HG03439 (cell line): ENCODE results near the gene EIF3J.
"Not testable (repeated sequence)": the region's sequence is repeated elsewhere in the genome, so short reads cannot be mapped to it uniquely, and the experiment has no call there.

Source experiments
- ATAC-seq: cut with Tn5 transposase; IDR thresholded peaks from one replicate; pipeline ENCODE4 v1.9.1; 2021; ENCODE audit warnings: mild to moderate bottlenecking, moderate library complexity; ENCODE audit not compliant: unreplicated experiment

Gene EIF3J, protein sequence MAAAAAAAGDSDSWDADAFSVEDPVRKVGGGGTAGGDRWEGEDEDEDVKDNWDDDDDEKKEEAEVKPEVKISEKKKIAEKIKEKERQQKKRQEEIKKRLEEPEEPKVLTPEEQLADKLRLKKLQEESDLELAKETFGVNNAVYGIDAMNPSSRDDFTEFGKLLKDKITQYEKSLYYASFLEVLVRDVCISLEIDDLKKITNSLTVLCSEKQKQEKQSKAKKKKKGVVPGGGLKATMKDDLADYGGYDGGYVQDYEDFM

GRCh38 chr15:44536962-44537734 lies at the start of gene EIF3J:
EIF3J (plus strand) TSS chr15:44537147; CDS start chr15:44537195, 48 bp downstream.
- ATAC-seq: peak; percentile 83

- no peak for ATAC-seq
Measured at GRCh38 chr15:44489464-44489863, 47.5 kb upstream of the EIF3J start.

DNA sequence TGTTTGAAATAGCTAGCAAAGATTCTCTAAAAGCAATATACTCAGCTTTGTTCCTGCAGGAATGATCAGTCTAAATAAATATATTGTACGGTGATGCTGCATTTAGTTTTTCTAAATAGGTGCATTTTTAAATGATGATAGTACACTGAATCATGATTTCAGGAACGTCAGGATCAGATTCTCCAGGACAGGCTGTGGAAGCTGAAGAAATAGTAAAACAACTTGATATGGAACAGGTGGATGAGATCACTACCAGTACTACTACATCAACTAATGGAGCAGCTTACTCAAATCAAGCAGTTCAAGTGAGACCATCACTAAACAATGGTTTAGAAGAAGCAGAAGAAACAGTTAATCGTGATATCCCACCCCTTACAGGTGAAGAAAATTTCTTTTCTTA lies 46.3 kb upstream of the EIF3J start:
- no peak for ATAC-seq

DNA sequence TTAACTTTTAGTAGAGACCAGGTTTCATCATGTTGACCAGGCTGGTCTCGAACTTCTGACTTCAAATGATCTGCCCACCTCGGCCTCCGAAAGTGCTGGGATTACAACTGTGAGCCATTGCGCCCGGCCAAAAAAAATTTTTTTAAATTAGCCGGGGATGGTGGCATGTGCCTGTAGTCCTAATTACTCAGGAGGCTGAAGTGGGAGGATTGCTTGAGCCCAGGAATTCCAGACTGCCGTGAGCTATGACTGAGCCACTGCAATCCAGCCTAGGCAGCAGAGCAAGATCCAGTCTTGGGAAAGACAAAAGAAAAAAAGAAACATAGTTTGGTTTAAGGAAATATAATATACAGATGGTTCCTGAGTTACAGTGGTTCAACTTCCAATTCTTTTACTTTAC lies 44.9 kb upstream of the EIF3J start:
- no peak for ATAC-seq

DNA sequence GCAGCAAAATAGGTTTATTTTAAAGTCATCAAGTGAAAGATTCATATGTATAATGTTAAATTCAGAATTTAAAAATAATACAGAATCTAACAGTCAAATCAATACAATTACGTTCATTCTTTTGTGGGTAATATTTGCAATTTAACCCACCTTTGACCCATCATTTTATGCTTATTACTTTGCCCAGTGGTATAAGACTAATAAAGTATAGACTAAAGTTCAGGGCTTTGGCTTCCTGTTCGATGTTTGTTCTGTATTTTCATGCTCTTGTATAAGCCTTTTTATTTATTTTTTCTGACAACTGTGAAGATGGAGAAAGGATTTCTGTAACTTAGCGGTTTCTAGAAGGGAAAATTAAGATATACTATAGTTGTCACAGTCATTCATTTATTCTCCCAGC lies 44.3 kb upstream of the EIF3J start:
- ATAC-seq: no peak

DNA sequence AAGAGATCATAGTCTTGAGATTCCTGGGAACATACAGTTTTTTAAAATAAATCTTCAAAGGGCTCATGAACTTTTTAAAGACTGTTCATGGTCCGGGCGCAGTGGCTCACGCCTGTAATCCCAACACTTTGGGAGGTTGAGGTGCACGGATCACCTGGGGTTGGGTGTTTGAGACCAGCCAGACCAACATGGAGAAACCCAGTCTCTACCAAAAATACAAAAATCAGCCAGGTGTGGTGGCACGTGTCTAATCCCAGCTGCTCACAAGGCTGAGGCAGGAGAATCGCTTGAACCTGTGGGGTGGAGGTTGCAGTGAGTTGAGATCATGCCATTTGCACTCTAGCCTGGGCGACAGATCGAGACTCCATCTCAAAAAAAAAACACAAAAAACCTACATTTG lies 41.4 kb upstream of the EIF3J start:
- ATAC-seq: no peak

GRCh38 chr15:44500555-44500954 lies 36.4 kb upstream of the EIF3J start:
- ATAC-seq: no peak

- no peak for ATAC-seq
Measured at GRCh38 chr15:44501768-44502366, 35.1 kb upstream of the EIF3J start.

- ATAC-seq: no peak
Measured at GRCh38 chr15:44516436-44516835, 20.5 kb upstream of the EIF3J start.

GRCh38 chr15:44519537-44519936 lies 17.4 kb upstream of the EIF3J start:
- ATAC-seq: no peak

DNA sequence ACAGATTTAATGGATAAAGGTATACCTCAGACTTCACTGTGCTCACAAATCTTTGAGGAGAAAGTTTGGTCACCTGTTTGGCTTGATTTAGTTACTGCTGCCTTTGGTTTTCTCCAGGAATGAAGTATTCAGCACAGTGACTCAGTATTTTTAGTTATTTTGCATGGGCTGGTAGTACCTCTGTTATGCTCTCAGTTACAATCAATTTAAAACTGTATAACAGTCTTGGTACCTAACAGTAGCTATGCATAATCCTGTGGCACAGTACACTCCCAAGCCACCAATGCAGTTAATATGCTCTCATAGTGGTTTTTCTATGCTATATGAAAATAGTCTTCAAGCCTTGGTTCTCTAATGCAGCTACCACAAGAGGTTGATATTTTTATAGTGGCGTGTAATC lies 11.9 kb upstream of the EIF3J start:
- ATAC-seq: no peak

GRCh38 chr15:44527241-44527640 lies 9.7 kb upstream of the EIF3J start:
- no peak for ATAC-seq

DNA sequence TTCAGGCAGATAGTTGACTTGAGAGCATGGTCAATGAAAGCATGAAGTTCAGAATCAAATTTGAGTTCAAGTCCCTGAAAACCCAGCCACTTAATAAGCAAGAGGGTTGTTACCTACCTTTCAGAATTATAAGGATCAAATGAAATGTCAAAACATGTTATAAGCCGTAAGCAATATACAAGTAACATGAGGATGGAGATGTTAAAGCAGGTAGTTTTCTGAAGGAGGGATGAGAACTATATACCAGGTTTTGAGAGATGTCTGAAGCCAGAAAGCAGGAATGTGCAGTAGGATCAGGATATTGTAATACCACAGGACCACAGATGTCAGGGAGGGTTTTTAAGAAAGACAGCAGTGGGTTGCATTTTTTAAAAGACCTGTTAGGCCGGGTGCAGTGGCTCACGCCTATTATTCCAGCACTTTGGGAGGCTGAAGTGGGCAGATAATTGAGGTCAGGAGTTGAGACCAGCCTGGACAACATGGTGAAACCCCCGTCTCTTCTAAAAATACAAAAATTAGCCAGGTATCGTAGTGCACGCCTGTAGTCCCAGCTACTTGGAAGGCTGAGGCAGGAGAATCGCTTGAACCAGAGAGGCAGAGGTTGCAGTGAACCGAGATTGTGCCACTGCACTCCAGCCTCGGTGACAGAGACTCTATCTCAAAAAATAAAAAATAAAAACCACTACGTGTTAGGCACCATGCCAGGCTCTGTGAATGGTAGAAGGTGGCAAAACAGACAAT lies 6.9 kb upstream of the EIF3J start:
- ATAC-seq: no peak

GRCh38 chr15:44530653-44531052 lies 6.3 kb upstream of the EIF3J start:
- ATAC-seq: no peak

DNA sequence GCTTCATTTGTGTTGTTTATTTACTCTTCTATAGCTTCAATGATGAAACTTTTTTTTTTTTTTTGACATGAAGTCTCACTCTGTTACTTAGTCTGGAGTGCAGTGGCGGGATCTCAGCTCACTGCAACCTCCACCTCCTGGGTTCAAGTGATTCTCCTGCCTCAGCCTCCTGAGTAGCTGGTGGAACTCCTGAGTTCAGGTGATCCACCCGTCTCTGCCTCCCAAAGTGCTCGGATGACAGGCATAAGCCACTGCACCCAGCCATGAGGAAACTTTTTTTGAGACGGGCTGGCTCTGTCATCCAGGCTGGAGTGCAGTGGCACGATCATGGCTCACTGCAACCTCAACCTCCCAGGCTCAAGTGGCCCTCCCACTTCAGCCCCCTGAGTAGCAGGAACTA lies 4.7 kb upstream of the EIF3J start:
- not testable (repeated sequence) for ATAC-seq

DNA sequence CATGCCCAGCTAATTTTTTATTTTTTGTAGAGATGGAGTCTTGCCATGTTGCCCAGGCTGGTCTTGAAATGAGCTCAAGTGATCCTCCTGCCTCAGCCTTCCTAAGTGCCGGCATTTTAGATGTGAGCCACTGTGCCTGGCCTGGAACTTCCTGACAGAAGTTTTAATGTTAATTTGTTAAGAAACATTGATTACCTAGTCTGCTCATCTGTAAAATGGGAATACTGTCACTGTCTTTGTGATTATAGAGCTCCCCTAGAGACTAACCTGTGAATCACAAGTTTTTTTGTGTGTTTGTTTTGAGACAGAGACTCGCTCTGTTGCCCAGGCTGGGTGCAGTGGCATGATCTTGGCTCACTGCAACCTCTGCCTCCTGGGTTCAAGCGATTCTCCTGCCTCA lies 4.3 kb upstream of the EIF3J start:
- no peak for ATAC-seq

GRCh38 chr15:44535092-44535491 lies 1.9 kb upstream of the EIF3J start:
- ATAC-seq: no peak

- ATAC-seq: no peak
Measured at GRCh38 chr15:44535523-44536301, 1.2 kb upstream of the EIF3J start.

- peak; percentile 68 for ATAC-seq
Measured at GRCh38 chr15:44536302-44536961, 515 bp upstream of the EIF3J start.

DNA sequence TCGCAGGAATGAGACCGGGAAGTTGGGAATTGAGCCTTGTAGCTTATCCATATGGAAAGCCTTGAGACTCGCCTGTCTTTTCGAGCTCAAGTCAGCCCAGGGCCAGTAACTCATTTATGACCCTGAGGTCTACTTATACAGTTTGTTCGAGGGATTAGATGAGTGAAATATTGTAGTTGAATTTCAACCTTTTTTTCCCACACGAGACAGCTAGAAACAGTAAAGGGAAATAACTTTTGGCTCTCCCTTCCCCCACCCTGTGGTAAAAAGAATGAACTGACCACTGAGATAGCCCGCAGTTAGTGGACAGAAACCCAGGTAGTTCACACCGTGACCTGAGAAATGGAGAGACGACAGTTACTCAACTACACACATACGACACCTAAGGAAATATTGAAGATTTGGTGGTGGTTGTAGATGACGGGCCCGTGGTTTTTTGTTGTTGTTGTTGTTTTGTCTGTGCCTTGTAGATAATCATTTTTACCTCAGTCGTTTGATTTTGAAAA lies 841 bp downstream of the EIF3J start:
- no peak for ATAC-seq
